ENCODE measurements around the gene STN1. TPM values are rescaled to one million over a fixed set of nuclear protein-coding genes. Genes with fewer than 3 reads are reported as not detected.

The STN1 gene
- total RNA-seq, 1 experiment from 2014 or later: 16.1 TPM

DNA sequence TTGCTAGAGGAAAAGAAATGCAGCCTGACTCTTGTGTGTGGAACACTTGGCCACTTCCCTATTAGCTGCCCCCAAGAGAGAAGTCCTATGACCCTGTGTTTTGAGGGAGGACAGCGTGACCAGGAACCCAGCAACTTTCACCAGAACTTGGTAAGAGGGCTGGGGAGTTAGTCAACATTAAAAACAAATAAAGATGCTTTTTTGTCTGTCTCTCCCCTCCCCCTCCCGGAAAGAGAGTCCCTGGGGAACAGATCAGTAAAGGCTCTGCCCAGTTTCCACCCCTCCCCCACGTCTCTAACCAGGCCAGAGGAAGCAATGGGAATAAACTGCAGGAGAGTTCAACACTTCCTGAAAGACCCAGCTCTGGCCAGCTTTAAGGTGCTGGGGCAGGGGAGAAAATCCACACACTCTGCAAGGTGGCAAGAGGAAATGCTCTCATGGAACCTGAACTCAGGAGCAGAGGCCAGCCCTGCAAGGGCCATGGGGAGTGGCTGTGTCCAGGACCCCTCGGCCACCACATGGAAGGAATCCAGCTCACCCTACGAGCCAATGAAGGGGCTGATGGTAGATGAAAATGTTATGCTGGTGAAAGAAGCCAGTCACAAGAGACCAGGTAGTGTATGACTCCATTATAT, 84.1 kb downstream of the STN1 start:
- H3K36me3 ChIP-seq (ENCODE audit: control insufficient read depth, insufficient read depth, low read length): no peaks in the 10 kb centered on the region
- no peak for DNase-seq
- intact Hi-C loops (cut with micrococcal nuclease; ENCODE audit: unreplicated experiment): no loop called here
- H3K36me3 Mint-ChIP-seq (ENCODE audit: insufficient read depth, unreplicated experiment): peaks cover 4% of the 10 kb centered on the region
- no peak overlapping the region for H3K4me3 ChIP-seq (ENCODE audit: low read depth, low read length)
- H3K4me1 Mint-ChIP-seq (ENCODE audit: low read depth, unreplicated experiment): peaks cover 41% of the 10 kb centered on the region
- ChIA-PET CTCF (interaction anchor here (1.6 to 2.2 kb wide), 2 partner anchors 14 to 40 kb away, joined by 4 to 6 read pairs; no protein-coding TSS in a partner anchor), POLR2A (no interaction called here)
- TF ChIP-seq, protein P1, sequence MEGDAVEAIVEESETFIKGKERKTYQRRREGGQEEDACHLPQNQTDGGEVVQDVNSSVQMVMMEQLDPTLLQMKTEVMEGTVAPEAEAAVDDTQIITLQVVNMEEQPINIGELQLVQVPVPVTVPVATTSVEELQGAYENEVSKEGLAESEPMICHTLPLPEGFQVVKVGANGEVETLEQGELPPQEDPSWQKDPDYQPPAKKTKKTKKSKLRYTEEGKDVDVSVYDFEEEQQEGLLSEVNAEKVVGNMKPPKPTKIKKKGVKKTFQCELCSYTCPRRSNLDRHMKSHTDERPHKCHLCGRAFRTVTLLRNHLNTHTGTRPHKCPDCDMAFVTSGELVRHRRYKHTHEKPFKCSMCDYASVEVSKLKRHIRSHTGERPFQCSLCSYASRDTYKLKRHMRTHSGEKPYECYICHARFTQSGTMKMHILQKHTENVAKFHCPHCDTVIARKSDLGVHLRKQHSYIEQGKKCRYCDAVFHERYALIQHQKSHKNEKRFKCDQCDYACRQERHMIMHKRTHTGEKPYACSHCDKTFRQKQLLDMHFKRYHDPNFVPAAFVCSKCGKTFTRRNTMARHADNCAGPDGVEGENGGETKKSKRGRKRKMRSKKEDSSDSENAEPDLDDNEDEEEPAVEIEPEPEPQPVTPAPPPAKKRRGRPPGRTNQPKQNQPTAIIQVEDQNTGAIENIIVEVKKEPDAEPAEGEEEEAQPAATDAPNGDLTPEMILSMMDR (IDR thresholded peaks at IDR 0.05; ENCODE audit: insufficient read depth in 1 of 2, low read depth in 1 of 2, low read length in 1 of 2, severe bottlenecking in 1 of 2, unreplicated experiment in 1 of 2): no peak
- no peaks in the 10 kb centered on the region for H3K9me3 Mint-ChIP-seq (ENCODE audit: unreplicated experiment)
- no peaks in the 10 kb centered on the region for H3K27me3 ChIP-seq (replicated peaks; ENCODE audit: control insufficient read depth, insufficient read depth, low read length)
- BruUV-seq (replicated peaks): no TSS peak
- H3K27ac Mint-ChIP-seq (ENCODE audit: unreplicated experiment): no peak overlapping the region
- peaks cover 47% of the 10 kb centered on the region for H3K4me1 ChIP-seq
- no peaks in the 10 kb centered on the region for H3K9me3 ChIP-seq
- no peak overlapping the region for H3K4me3 Mint-ChIP-seq (ENCODE audit: unreplicated experiment)
- no peaks in the 10 kb centered on the region for H3K27me3 Mint-ChIP-seq (ENCODE audit: insufficient read depth, unreplicated experiment)

- Histone ChIP-seq H3K27me3 (replicated peaks; ENCODE audit: control insufficient read depth, insufficient read depth, low read length) (no peaks in the 10 kb centered on the region), H3K36me3 (ENCODE audit: control insufficient read depth, insufficient read depth, low read length) (no peaks in the 10 kb centered on the region), H3K4me3 (ENCODE audit: low read depth, low read length) (no peak overlapping the region), H3K4me1 (peaks cover 53% of the 10 kb centered on the region), H3K9me3 (no peaks in the 10 kb centered on the region)
- no peak for DNase-seq
- H3K27me3 Mint-ChIP-seq (ENCODE audit: insufficient read depth, unreplicated experiment): no peaks in the 10 kb centered on the region
- peaks cover 4% of the 10 kb centered on the region for H3K36me3 Mint-ChIP-seq (ENCODE audit: insufficient read depth, unreplicated experiment)
- H3K4me3 Mint-ChIP-seq (ENCODE audit: unreplicated experiment): no peak overlapping the region
- peaks cover 41% of the 10 kb centered on the region for H3K4me1 Mint-ChIP-seq (ENCODE audit: low read depth, unreplicated experiment)
- no peaks in the 10 kb centered on the region for H3K9me3 Mint-ChIP-seq (ENCODE audit: unreplicated experiment)
- CTCF ChIA-PET: no interaction called here
- intact Hi-C loops (cut with micrococcal nuclease; ENCODE audit: unreplicated experiment): no loop called here
- H3K27ac Mint-ChIP-seq (ENCODE audit: unreplicated experiment): no peak overlapping the region
- TF ChIP-seq, protein P1 (IDR thresholded peaks at IDR 0.05; ENCODE audit: insufficient read depth in 1 of 2, low read depth in 1 of 2, low read length in 1 of 2, severe bottlenecking in 1 of 2, unreplicated experiment in 1 of 2): no peak
- POLR2A ChIA-PET: no interaction called here
- no TSS peak for BruUV-seq (replicated peaks)
These were observed 85.2 kb downstream of the STN1 start for GRCh38 chr10:103832806-103833205.

Other genes with a start within 250 kb of the STN1 start
- gene SH3PXD2A, start 62.6 kb downstream of the STN1 start, total RNA-seq (2022): 6.3 and 7.5 TPM in 2 replicates
- 35.6 and 39.5 TPM in 2 replicates for gene SLK, start 49.0 kb upstream of the STN1 start, total RNA-seq (2022)
- 0.45 and 0.49 TPM in 2 replicates for gene COL17A1, start 167.7 kb upstream of the STN1 start, total RNA-seq (2022)
- 7.3 and 8.7 TPM in 2 replicates for gene SFR1, start 204.0 kb upstream of the STN1 start, total RNA-seq (2022)